Vagina (tissue), 2 donors: Measurements from ENCODE around the gene CRTC1. TPM values are rescaled to one million over a fixed set of nuclear protein-coding genes. Genes with fewer than 3 reads are reported as not detected.

ENCODE experiments used
- DNase-seq, 2 donors: peaks; one replicate each; pipeline ENCODE4 v3.0.0-alpha.2; 2017; ENCODE audit errors: extremely low spot score in 2 of 2
- H3K27ac ChIP-seq: fragments of 200-600 bp; sonication (generic); one replicate; pipeline ENCODE4 v1.5.1; 2019
- H3K27me3 ChIP-seq: fragments of 200-600 bp; sonication (generic); one replicate; pipeline ENCODE4 v1.5.1; 2019
- H3K36me3 ChIP-seq, 2 donors: fragments of 200-600 bp; sonication (generic); one replicate each; pipeline ENCODE4 v1.5.1; 2017 to 2019
- H3K4me1 ChIP-seq: fragments of 200-600 bp; sonication (generic); one replicate; pipeline ENCODE4 v1.5.1; 2019
- H3K4me3 ChIP-seq, 2 donors: fragments of 200-600 bp; sonication (generic); 1 replicate in 1 of 2; 2 replicates in 1 of 2; pipeline ENCODE4 v1.5.1; 2016 to 2019
- H3K9me3 ChIP-seq: fragments of 200-600 bp; sonication (generic); one replicate; pipeline ENCODE4 v1.5.1; 2019
- POLR2A ChIP-seq, 2 donors: fragments of 450-650 bp; IDR thresholded peaks; one replicate each; pipeline ENCODE4 v1.6.1; 2017; ENCODE audit warnings: antibody characterized with exemption in 2 of 2, mild to moderate bottlenecking in 2 of 2, moderate library complexity in 2 of 2
- POLR2AphosphoS5 ChIP-seq, 2 donors: sonication (generic); formaldehyde crosslinking; IDR thresholded peaks; one replicate each; pipeline ENCODE4 v1.9.0; 2017; ENCODE audit warnings: antibody characterized with exemption in 2 of 2, mild to moderate bottlenecking in 2 of 2, low read depth in 1 of 2; ENCODE audit not compliant: insufficient read depth in 1 of 2
- intact Hi-C: fragments of 100-400 bp; cut with DNase I; formaldehyde crosslinking; loops from one replicate; pipeline ENCODE4 v1.15.1; 2023
- total RNA-seq: library from RNA; depleted of rRNA; stranded (reverse); fragments of >200 nt; gene quantifications from one replicate; pipeline ENCODE4 v1.2.3, GENCODE V29; 2016
- TF ChIP-seq, protein P1 (sequence below), 3 experiments: fragments of 450-650 bp in 2 of 3; fragments of 200-600 bp in 1 of 3; sonication (generic) in 1 of 3; IDR thresholded peaks; one replicate each; pipeline ENCODE4 v1.5.1; 2017 to 2019; ENCODE audit warnings: antibody characterized with exemption in 3 of 3, mild to moderate bottlenecking in 2 of 3, moderate library complexity in 2 of 3

CRTC1 gene
- total RNA-seq, 1 donor from 2014 or later = 7.4 TPM

DNA sequence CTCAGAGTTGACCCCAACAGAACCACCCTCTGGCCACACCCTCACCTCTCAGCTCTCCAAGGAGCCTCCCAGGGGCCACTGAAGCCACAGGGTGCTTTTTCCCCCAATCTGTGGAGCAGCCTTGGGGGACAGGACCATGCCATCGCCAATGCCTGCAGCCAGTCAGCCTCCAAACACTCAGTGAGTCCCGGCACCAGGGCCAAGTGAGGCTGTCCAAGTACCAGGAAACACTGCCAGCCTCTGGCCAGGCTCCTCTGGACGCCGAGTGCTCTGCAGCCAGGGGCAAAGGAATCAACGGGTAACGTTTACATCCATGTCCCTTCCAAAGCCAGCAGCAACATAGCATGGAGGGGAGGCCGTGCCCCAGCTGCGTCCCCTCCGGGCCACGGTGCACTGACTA, 117.2 kb downstream of the CRTC1 start:
- intact Hi-C loops = no loop called here
- DNase-seq = no peak
- no peak overlapping the region for H3K27ac ChIP-seq
- peaks cover 2% of the 10 kb centered on the region for H3K4me1 ChIP-seq
- no peaks in the 10 kb centered on the region for H3K9me3 ChIP-seq
- no peaks in the 10 kb centered on the region for H3K36me3 ChIP-seq
- no peak overlapping the region for H3K4me3 ChIP-seq
- H3K27me3 ChIP-seq = no peaks in the 10 kb centered on the region
- TF ChIP-seq, protein P1, sequence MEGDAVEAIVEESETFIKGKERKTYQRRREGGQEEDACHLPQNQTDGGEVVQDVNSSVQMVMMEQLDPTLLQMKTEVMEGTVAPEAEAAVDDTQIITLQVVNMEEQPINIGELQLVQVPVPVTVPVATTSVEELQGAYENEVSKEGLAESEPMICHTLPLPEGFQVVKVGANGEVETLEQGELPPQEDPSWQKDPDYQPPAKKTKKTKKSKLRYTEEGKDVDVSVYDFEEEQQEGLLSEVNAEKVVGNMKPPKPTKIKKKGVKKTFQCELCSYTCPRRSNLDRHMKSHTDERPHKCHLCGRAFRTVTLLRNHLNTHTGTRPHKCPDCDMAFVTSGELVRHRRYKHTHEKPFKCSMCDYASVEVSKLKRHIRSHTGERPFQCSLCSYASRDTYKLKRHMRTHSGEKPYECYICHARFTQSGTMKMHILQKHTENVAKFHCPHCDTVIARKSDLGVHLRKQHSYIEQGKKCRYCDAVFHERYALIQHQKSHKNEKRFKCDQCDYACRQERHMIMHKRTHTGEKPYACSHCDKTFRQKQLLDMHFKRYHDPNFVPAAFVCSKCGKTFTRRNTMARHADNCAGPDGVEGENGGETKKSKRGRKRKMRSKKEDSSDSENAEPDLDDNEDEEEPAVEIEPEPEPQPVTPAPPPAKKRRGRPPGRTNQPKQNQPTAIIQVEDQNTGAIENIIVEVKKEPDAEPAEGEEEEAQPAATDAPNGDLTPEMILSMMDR (IDR thresholded peaks at IDR 0.05) = no peak
- TF ChIP-seq POLR2A (IDR thresholded peaks at IDR 0.05) (no peak), POLR2AphosphoS5 (IDR thresholded peaks at IDR 0.05; ENCODE audit: insufficient read depth in 1 of 2, low read depth in 1 of 2) (no peak)

DNA sequence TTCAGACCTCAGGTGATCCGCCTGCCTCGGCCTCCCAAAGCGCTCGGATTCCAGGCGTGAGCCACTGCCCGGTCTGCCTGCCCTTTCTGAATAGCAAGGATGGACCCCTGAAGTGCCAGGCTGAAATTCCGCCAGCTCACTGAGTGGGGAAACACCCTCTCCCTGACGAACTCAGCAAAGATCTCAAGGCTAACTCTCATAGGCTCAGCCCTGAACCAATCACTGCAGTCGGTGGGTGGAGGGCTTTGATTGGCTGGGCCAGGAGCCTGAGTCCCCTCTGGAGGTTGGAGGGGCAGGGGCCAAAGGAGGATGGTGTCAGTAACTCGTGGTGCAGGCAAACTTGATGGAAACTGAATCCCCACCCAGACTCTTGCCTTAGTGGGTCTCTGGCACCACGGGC, 118.9 kb downstream of the CRTC1 start:
- Histone ChIP-seq H3K4me3 (no peak overlapping the region), H3K27ac (no peak overlapping the region), H3K9me3 (no peaks in the 10 kb centered on the region), H3K36me3 (no peaks in the 10 kb centered on the region), H3K4me1 (no peaks in the 10 kb centered on the region), H3K27me3 (no peaks in the 10 kb centered on the region)
- DNase-seq = no peak
- intact Hi-C loops = no loop called here
- TF ChIP-seq POLR2AphosphoS5 (IDR thresholded peaks at IDR 0.05; ENCODE audit: insufficient read depth in 1 of 2, low read depth in 1 of 2) (no peak), POLR2A (IDR thresholded peaks at IDR 0.05) (no peak)
- TF ChIP-seq, protein P1 (IDR thresholded peaks at IDR 0.05) = no peak

DNA sequence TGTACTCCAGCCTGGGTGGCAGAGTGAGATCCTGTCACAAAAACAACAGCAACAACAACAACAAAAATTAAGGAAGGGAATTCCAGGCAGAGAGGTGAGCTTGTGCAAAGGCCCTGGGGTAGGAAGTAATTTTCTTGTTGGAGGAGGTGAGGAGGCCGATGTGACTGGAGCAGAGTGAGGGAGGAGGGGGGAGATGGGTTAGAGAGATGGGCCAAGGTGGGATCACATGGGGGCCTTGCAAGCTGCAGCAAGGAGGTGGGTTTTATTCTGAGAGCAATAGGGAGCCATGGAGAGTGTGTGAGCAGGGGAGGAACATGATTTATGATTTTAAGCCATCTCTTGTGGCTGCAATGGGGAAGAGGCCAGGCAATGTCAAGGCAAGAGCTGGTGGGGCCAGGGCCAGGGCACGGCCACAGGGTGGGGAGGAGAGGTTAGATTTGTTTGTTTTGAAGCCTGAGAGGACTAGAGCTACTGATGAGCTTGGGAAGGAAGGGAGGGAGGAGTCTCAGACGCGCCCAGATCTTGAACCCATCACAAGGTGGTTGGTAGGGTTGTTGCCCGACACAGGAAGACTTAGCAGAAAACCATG, 120.2 kb downstream of the CRTC1 start:
- H3K27ac ChIP-seq = no peak overlapping the region
- H3K36me3 ChIP-seq = no peaks in the 10 kb centered on the region
- H3K4me3 ChIP-seq = no peak overlapping the region
- TF ChIP-seq, protein P1 (IDR thresholded peaks at IDR 0.05) = no peak
- TF ChIP-seq POLR2AphosphoS5 (IDR thresholded peaks at IDR 0.05; ENCODE audit: insufficient read depth in 1 of 2, low read depth in 1 of 2) = no peak
- no peak for TF ChIP-seq POLR2A (IDR thresholded peaks at IDR 0.05)
- peaks cover 8% of the 10 kb centered on the region for H3K4me1 ChIP-seq
- no peaks in the 10 kb centered on the region for H3K9me3 ChIP-seq
- intact Hi-C loops = no loop called here
- no peaks in the 10 kb centered on the region for H3K27me3 ChIP-seq
- DNase-seq = no peak

DNA sequence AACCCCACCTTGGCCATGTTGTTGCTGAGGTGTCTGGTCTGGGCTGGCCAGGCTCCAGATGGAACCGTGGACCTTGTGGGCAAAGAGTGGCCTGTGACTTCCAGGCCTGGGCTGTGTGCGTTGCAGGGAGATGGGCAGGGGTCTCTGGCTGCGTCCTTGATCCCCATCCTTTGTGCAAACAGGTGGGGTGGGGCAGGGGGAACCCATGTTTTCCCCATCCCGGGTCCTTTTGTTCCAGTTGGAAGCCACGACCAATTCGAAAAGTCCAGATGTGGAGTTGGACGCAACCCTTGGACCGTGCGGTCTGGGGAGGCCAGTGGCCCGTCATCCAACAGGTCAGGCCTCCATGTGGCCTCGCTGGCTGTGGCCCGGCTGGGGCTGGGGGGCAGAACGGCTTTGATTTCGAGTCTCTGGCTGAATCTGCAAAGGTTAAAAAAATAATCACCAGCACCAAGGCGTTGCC, 120.7 kb downstream of the CRTC1 start:
- H3K27me3 ChIP-seq = no peaks in the 10 kb centered on the region
- H3K4me3 ChIP-seq = no peak overlapping the region
- no peak overlapping the region for H3K27ac ChIP-seq
- H3K9me3 ChIP-seq = no peaks in the 10 kb centered on the region
- no peak for DNase-seq
- intact Hi-C loops = no loop called here
- peaks cover 13% of the 10 kb centered on the region for H3K4me1 ChIP-seq
- TF ChIP-seq, protein P1 (IDR thresholded peaks at IDR 0.05) = no peak
- no peak for TF ChIP-seq POLR2A (IDR thresholded peaks at IDR 0.05)
- no peak for TF ChIP-seq POLR2AphosphoS5 (IDR thresholded peaks at IDR 0.05; ENCODE audit: insufficient read depth in 1 of 2, low read depth in 1 of 2)
- no peaks in the 10 kb centered on the region for H3K36me3 ChIP-seq

DNA sequence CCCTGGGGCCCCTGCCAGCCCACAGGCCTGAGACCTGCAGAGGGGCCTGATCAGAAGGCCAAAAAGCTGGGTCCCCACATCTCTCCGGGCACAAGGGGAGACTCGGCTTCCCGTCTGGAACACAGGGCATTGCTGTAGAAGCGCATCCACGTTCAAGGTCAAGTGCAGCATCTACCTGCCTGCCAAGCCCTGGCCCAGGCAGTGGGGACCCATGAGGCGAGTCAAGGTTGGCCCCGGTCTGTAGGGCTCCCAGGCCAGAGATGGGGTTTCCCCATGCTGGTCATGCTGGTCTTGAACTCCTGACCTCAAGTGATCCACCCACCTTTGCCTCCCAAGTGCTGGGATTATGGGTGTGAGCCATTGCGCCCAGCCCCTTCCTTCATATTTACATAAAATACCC, 121.2 kb downstream of the CRTC1 start:
- Histone ChIP-seq H3K4me1 (peaks cover 18% of the 10 kb centered on the region), H3K36me3 (no peaks in the 10 kb centered on the region), H3K9me3 (no peaks in the 10 kb centered on the region), H3K27ac (no peak overlapping the region), H3K27me3 (no peaks in the 10 kb centered on the region), H3K4me3 (no peak overlapping the region)
- DNase-seq = no peak
- intact Hi-C loops = no loop called here
- TF ChIP-seq POLR2A (IDR thresholded peaks at IDR 0.05) (no peak), POLR2AphosphoS5 (IDR thresholded peaks at IDR 0.05; ENCODE audit: insufficient read depth in 1 of 2, low read depth in 1 of 2) (no peak)
- TF ChIP-seq, protein P1 (IDR thresholded peaks at IDR 0.05) = no peak
